Nephron progenitor cell (in vitro differentiated cells): ENCODE measurements around the gene FAM13A.
A peak's percentile ranks its signal among the peaks of the same experiment; 100 is the strongest.
"Not testable (repeated sequence)": the region's sequence is repeated elsewhere in the genome, so short reads cannot be mapped to it uniquely, and the experiment has no call there.

ENCODE experiments used
- DNase-seq: peaks from one replicate; pipeline ENCODE4 v3.0.0; 2021
- H3K27ac Mint-ChIP-seq: 2 replicates; pipeline ENCODE4 v1.8.0; 2021; ENCODE audit warnings: mild to moderate bottlenecking, moderate library complexity, mixed read lengths
- H3K27me3 Mint-ChIP-seq: 2 replicates; pipeline ENCODE4 v1.8.0; 2021; ENCODE audit warnings: mild to moderate bottlenecking, low read depth, mixed read lengths; ENCODE audit not compliant: poor library complexity
- H3K36me3 Mint-ChIP-seq: 2 replicates; pipeline ENCODE4 v1.8.0; 2021; ENCODE audit warnings: low read depth, mixed read lengths
- H3K4me1 Mint-ChIP-seq: 2 replicates; pipeline ENCODE4 v1.8.0; 2021; ENCODE audit warnings: mixed read lengths
- H3K4me3 Mint-ChIP-seq: 2 replicates; pipeline ENCODE4 v1.8.0; 2021; ENCODE audit warnings: mild to moderate bottlenecking, moderate library complexity, mixed read lengths
- H3K9me3 Mint-ChIP-seq: 2 replicates; pipeline ENCODE4 v1.8.0; 2021; ENCODE audit warnings: mild to moderate bottlenecking, moderate library complexity, mixed read lengths
- CTCF ChIP-seq: fragments of 200-600 bp; sonication (generic); IDR thresholded peaks from 2 replicates; pipeline ENCODE4 v1.5.0; 2021; ENCODE audit warnings: antibody characterized with exemption

Gene FAM13A

GRCh38 chr4:89067417-89067816 is 10.4 kb upstream of the FAM13A start:
- peaks cover 4% of the 10 kb centered on the region for H3K4me1 Mint-ChIP-seq
- TF ChIP-seq CTCF, result no peak
- H3K9me3 Mint-ChIP-seq, result peaks cover 18% of the 10 kb centered on the region
- H3K27me3 Mint-ChIP-seq, result no peaks in the 10 kb centered on the region
- peaks cover 8% of the 10 kb centered on the region for H3K36me3 Mint-ChIP-seq
- DNase-seq, result no peak
- no peak overlapping the region for H3K4me3 Mint-ChIP-seq
- H3K27ac Mint-ChIP-seq, result no peak overlapping the region

GRCh38 chr4:89064848-89065247 is 7.9 kb upstream of the FAM13A start:
- Mint-ChIP-seq H3K27ac (no peak overlapping the region), H3K9me3 (peaks cover 44% of the 10 kb centered on the region), H3K27me3 (no peaks in the 10 kb centered on the region), H3K36me3 (peaks cover 30% of the 10 kb centered on the region), H3K4me3 (no peak overlapping the region), H3K4me1 (peaks cover 4% of the 10 kb centered on the region)
- no peak for TF ChIP-seq CTCF
- DNase-seq, result no peak

- not testable (repeated sequence) for DNase-seq, H3K27ac Mint-ChIP-seq, H3K4me3 Mint-ChIP-seq, H3K27me3 Mint-ChIP-seq
- Mint-ChIP-seq H3K9me3 (peaks cover 54% of the 10 kb centered on the region), H3K36me3 (peaks cover 37% of the 10 kb centered on the region), H3K4me1 (peaks cover 41% of the 10 kb centered on the region)
Observed at GRCh38 chr4:89057844-89058243, 859 bp upstream of the FAM13A start.

- H3K4me3 Mint-ChIP-seq, result peak overlapping the region; percentile 89
- H3K27ac Mint-ChIP-seq, result peak overlapping the region; percentile 94
- no peaks in the 10 kb centered on the region for H3K27me3 Mint-ChIP-seq
- no peak for DNase-seq
- H3K36me3 Mint-ChIP-seq, result peaks cover 33% of the 10 kb centered on the region
- TF ChIP-seq CTCF, result no peak
- peaks cover 46% of the 10 kb centered on the region for H3K4me1 Mint-ChIP-seq
- peaks cover 50% of the 10 kb centered on the region for H3K9me3 Mint-ChIP-seq
Observed at GRCh38 chr4:89056292-89056952, 563 bp downstream of the FAM13A start.

- Mint-ChIP-seq H3K4me3 (peak overlapping the region; percentile 89), H3K27ac (peak overlapping the region; percentile 59), H3K27me3 (no peaks in the 10 kb centered on the region), H3K4me1 (peaks cover 46% of the 10 kb centered on the region), H3K36me3 (peaks cover 32% of the 10 kb centered on the region), H3K9me3 (peaks cover 48% of the 10 kb centered on the region)
- no peak for DNase-seq
- TF ChIP-seq CTCF, result no peak
Observed at GRCh38 chr4:89055157-89056080, 1.6 kb downstream of the FAM13A start.

GRCh38 chr4:89054627-89055026 is 2.4 kb downstream of the FAM13A start:
- DNase-seq, result no peak
- no peak for TF ChIP-seq CTCF
- Mint-ChIP-seq H3K36me3 (peaks cover 37% of the 10 kb centered on the region), H3K27me3 (no peaks in the 10 kb centered on the region), H3K9me3 (peaks cover 47% of the 10 kb centered on the region), H3K27ac (peak overlapping the region; percentile 96), H3K4me3 (peak overlapping the region; percentile 89), H3K4me1 (peaks cover 46% of the 10 kb centered on the region)
